ENCODE data around the gene OR8G5.
"Not testable (repeated sequence)": the region's sequence is repeated elsewhere in the genome, so short reads cannot be mapped to it uniquely, and the experiment has no call there.

OR8G5 gene

GRCh38 chr11:124233376-124233775 is 22.8 kb upstream of the OR8G5 start:
- no peak overlapping the region for H3K9ac ChIP-seq (ENCODE audit: low read depth in 1 of 2, low read length in 2 of 2)
- no peaks in the 10 kb centered on the region for H3K4me1 ChIP-seq (ENCODE audit: control insufficient read depth in 1 of 2, insufficient read depth in 2 of 2, low read length in 2 of 2)
- H3K27me3 ChIP-seq (ENCODE audit: control insufficient read depth in 1 of 2, insufficient read depth in 2 of 2, low read length in 2 of 2), result no peaks in the 10 kb centered on the region
- no peaks in the 10 kb centered on the region for H3K36me3 ChIP-seq (ENCODE audit: control insufficient read depth in 1 of 2, insufficient read depth in 2 of 2, low read length in 2 of 2)
- H3K4me3 ChIP-seq (ENCODE audit: low read depth in 1 of 2, low read length in 2 of 2), result no peak overlapping the region
- no peak overlapping the region for H3K27ac ChIP-seq (ENCODE audit: low read depth, low read length)
- H3K9me3 ChIP-seq (ENCODE audit: control insufficient read depth in 1 of 2, low read length in 2 of 2), result no peaks in the 10 kb centered on the region

- H3K27ac ChIP-seq (ENCODE audit: low read depth, low read length), result no peak overlapping the region
- no peaks in the 10 kb centered on the region for H3K4me1 ChIP-seq (ENCODE audit: control insufficient read depth in 1 of 2, insufficient read depth in 2 of 2, low read length in 2 of 2)
- H3K36me3 ChIP-seq (ENCODE audit: control insufficient read depth in 1 of 2, insufficient read depth in 2 of 2, low read length in 2 of 2), result no peaks in the 10 kb centered on the region
- H3K4me3 ChIP-seq (ENCODE audit: low read depth in 1 of 2, low read length in 2 of 2), result no peak overlapping the region
- no peak overlapping the region for H3K9ac ChIP-seq (ENCODE audit: low read depth in 1 of 2, low read length in 2 of 2)
- H3K27me3 ChIP-seq (ENCODE audit: control insufficient read depth in 1 of 2, insufficient read depth in 2 of 2, low read length in 2 of 2), result no peaks in the 10 kb centered on the region
- no peaks in the 10 kb centered on the region for H3K9me3 ChIP-seq (ENCODE audit: control insufficient read depth in 1 of 2, low read length in 2 of 2)
These were observed 17.7 kb upstream of the OR8G5 start for GRCh38 chr11:124238512-124238911.

- Histone ChIP-seq H3K9me3 (ENCODE audit: control insufficient read depth in 1 of 2, low read length in 2 of 2) (no peaks in the 10 kb centered on the region), H3K4me3 (ENCODE audit: low read depth in 1 of 2, low read length in 2 of 2) (no peak within 1 kb of the TSS), H3K9ac (ENCODE audit: low read depth in 1 of 2, low read length in 2 of 2) (no peak within 1 kb of the TSS), H3K27me3 (ENCODE audit: control insufficient read depth in 1 of 2, insufficient read depth in 2 of 2, low read length in 2 of 2) (no peaks in the 10 kb centered on the region), H3K4me1 (ENCODE audit: control insufficient read depth in 1 of 2, insufficient read depth in 2 of 2, low read length in 2 of 2) (no peaks in the 10 kb centered on the region), H3K27ac (ENCODE audit: low read depth, low read length) (no peak within 1 kb of the TSS), H3K36me3 (ENCODE audit: control insufficient read depth in 1 of 2, insufficient read depth in 2 of 2, low read length in 2 of 2) (no peaks in the 10 kb centered on the region)
These were observed 15.4 kb upstream of the OR8G5 start, which contains the start of gene OR8G1 for GRCh38 chr11:124240621-124241397. Gene OR8G1 (plus strand): TSS chr11:124241095. CDS start chr11:124249676, 8,581 bp downstream.

GRCh38 chr11:124249869-124250268 is 6.3 kb upstream of the OR8G5 start:
- not testable (repeated sequence) for H3K27ac ChIP-seq (ENCODE audit: low read depth, low read length); H3K9ac ChIP-seq (ENCODE audit: low read depth in 1 of 2, low read length in 2 of 2); H3K4me1 ChIP-seq (ENCODE audit: control insufficient read depth in 1 of 2, insufficient read depth in 2 of 2, low read length in 2 of 2); H3K4me3 ChIP-seq (ENCODE audit: low read depth in 1 of 2, low read length in 2 of 2); H3K27me3 ChIP-seq (ENCODE audit: control insufficient read depth in 1 of 2, insufficient read depth in 2 of 2, low read length in 2 of 2); H3K9me3 ChIP-seq (ENCODE audit: control insufficient read depth in 1 of 2, low read length in 2 of 2); H3K36me3 ChIP-seq (ENCODE audit: control insufficient read depth in 1 of 2, insufficient read depth in 2 of 2, low read length in 2 of 2)

- H3K9ac ChIP-seq (ENCODE audit: low read depth in 1 of 2, low read length in 2 of 2); H3K27ac ChIP-seq (ENCODE audit: low read depth, low read length); H3K36me3 ChIP-seq (ENCODE audit: control insufficient read depth in 1 of 2, insufficient read depth in 2 of 2, low read length in 2 of 2); H3K4me1 ChIP-seq (ENCODE audit: control insufficient read depth in 1 of 2, insufficient read depth in 2 of 2, low read length in 2 of 2); H3K9me3 ChIP-seq (ENCODE audit: control insufficient read depth in 1 of 2, low read length in 2 of 2); H3K4me3 ChIP-seq (ENCODE audit: low read depth in 1 of 2, low read length in 2 of 2); H3K27me3 ChIP-seq (ENCODE audit: control insufficient read depth in 1 of 2, insufficient read depth in 2 of 2, low read length in 2 of 2): not testable (repeated sequence)
These were observed 8.9 kb downstream of the OR8G5 start for GRCh38 chr11:124265041-124265440.

GRCh38 chr11:124270886-124271285 is 14.7 kb downstream of the OR8G5 start:
- not testable (repeated sequence) for H3K27me3 ChIP-seq (ENCODE audit: control insufficient read depth in 1 of 2, insufficient read depth in 2 of 2, low read length in 2 of 2); H3K4me3 ChIP-seq (ENCODE audit: low read depth in 1 of 2, low read length in 2 of 2); H3K4me1 ChIP-seq (ENCODE audit: control insufficient read depth in 1 of 2, insufficient read depth in 2 of 2, low read length in 2 of 2); H3K9me3 ChIP-seq (ENCODE audit: control insufficient read depth in 1 of 2, low read length in 2 of 2); H3K27ac ChIP-seq (ENCODE audit: low read depth, low read length); H3K36me3 ChIP-seq (ENCODE audit: control insufficient read depth in 1 of 2, insufficient read depth in 2 of 2, low read length in 2 of 2); H3K9ac ChIP-seq (ENCODE audit: low read depth in 1 of 2, low read length in 2 of 2)

- no peak overlapping the region for H3K9ac ChIP-seq (ENCODE audit: low read depth in 1 of 2, low read length in 2 of 2)
- no peaks in the 10 kb centered on the region for H3K9me3 ChIP-seq (ENCODE audit: control insufficient read depth in 1 of 2, low read length in 2 of 2)
- H3K27me3 ChIP-seq (ENCODE audit: control insufficient read depth in 1 of 2, insufficient read depth in 2 of 2, low read length in 2 of 2), result no peaks in the 10 kb centered on the region
- no peak overlapping the region for H3K4me3 ChIP-seq (ENCODE audit: low read depth in 1 of 2, low read length in 2 of 2)
- H3K36me3 ChIP-seq (ENCODE audit: control insufficient read depth in 1 of 2, insufficient read depth in 2 of 2, low read length in 2 of 2), result no peaks in the 10 kb centered on the region
- no peak overlapping the region for H3K27ac ChIP-seq (ENCODE audit: low read depth, low read length)
- H3K4me1 ChIP-seq (ENCODE audit: control insufficient read depth in 1 of 2, insufficient read depth in 2 of 2, low read length in 2 of 2), result no peaks in the 10 kb centered on the region
These were observed 17.8 kb downstream of the OR8G5 start for GRCh38 chr11:124274000-124274399.

- H3K9ac ChIP-seq (ENCODE audit: low read depth in 1 of 2, low read length in 2 of 2), result no peak overlapping the region
- no peaks in the 10 kb centered on the region for H3K27me3 ChIP-seq (ENCODE audit: control insufficient read depth in 1 of 2, insufficient read depth in 2 of 2, low read length in 2 of 2)
- no peak overlapping the region for H3K27ac ChIP-seq (ENCODE audit: low read depth, low read length)
- H3K4me1 ChIP-seq (ENCODE audit: control insufficient read depth in 1 of 2, insufficient read depth in 2 of 2, low read length in 2 of 2), result no peaks in the 10 kb centered on the region
- H3K9me3 ChIP-seq (ENCODE audit: control insufficient read depth in 1 of 2, low read length in 2 of 2), result no peaks in the 10 kb centered on the region
- H3K4me3 ChIP-seq (ENCODE audit: low read depth in 1 of 2, low read length in 2 of 2), result no peak overlapping the region
- no peaks in the 10 kb centered on the region for H3K36me3 ChIP-seq (ENCODE audit: control insufficient read depth in 1 of 2, insufficient read depth in 2 of 2, low read length in 2 of 2)
These were observed 19.9 kb downstream of the OR8G5 start for GRCh38 chr11:124276081-124276480.

GRCh38 chr11:124277207-124277606 is 21.0 kb downstream of the OR8G5 start:
- no peak overlapping the region for H3K27ac ChIP-seq (ENCODE audit: low read depth, low read length)
- no peaks in the 10 kb centered on the region for H3K9me3 ChIP-seq (ENCODE audit: control insufficient read depth in 1 of 2, low read length in 2 of 2)
- no peak overlapping the region for H3K9ac ChIP-seq (ENCODE audit: low read depth in 1 of 2, low read length in 2 of 2)
- no peak overlapping the region for H3K4me3 ChIP-seq (ENCODE audit: low read depth in 1 of 2, low read length in 2 of 2)
- H3K27me3 ChIP-seq (ENCODE audit: control insufficient read depth in 1 of 2, insufficient read depth in 2 of 2, low read length in 2 of 2), result no peaks in the 10 kb centered on the region
- no peaks in the 10 kb centered on the region for H3K36me3 ChIP-seq (ENCODE audit: control insufficient read depth in 1 of 2, insufficient read depth in 2 of 2, low read length in 2 of 2)
- no peaks in the 10 kb centered on the region for H3K4me1 ChIP-seq (ENCODE audit: control insufficient read depth in 1 of 2, insufficient read depth in 2 of 2, low read length in 2 of 2)

GRCh38 chr11:124277804-124278203 is 21.6 kb downstream of the OR8G5 start:
- H3K9ac ChIP-seq (ENCODE audit: low read depth in 1 of 2, low read length in 2 of 2), result no peak overlapping the region

More at GRCh38 chr11:124277804-124278203, 21.6 kb downstream of the OR8G5 start:
- H3K4me3 ChIP-seq (ENCODE audit: low read depth in 1 of 2, low read length in 2 of 2), result no peak overlapping the region
- H3K4me1 ChIP-seq (ENCODE audit: control insufficient read depth in 1 of 2, insufficient read depth in 2 of 2, low read length in 2 of 2), result no peaks in the 10 kb centered on the region
- H3K36me3 ChIP-seq (ENCODE audit: control insufficient read depth in 1 of 2, insufficient read depth in 2 of 2, low read length in 2 of 2), result no peaks in the 10 kb centered on the region
- no peak overlapping the region for H3K27ac ChIP-seq (ENCODE audit: low read depth, low read length)
- no peaks in the 10 kb centered on the region for H3K27me3 ChIP-seq (ENCODE audit: control insufficient read depth in 1 of 2, insufficient read depth in 2 of 2, low read length in 2 of 2)
- no peaks in the 10 kb centered on the region for H3K9me3 ChIP-seq (ENCODE audit: control insufficient read depth in 1 of 2, low read length in 2 of 2)

All from duodenal mucosa (tissue), 2 donors.